Right lung (tissue), 5 donors: Measurements from ENCODE around the gene STAG3. TPM values are rescaled to one million over a fixed set of nuclear protein-coding genes. Genes with fewer than 3 reads are reported as not detected.
"Not testable (repeated sequence)": the region's sequence is repeated elsewhere in the genome, so short reads cannot be mapped to it uniquely, and the experiment has no call there.

Experiments used
- DNase-seq, 2 donors: peaks; one replicate each; pipeline ENCODE4 v3.0.0-alpha.2; 2013
- polyA plus RNA-seq, 5 donors: library from polyadenylated mRNA; unstranded; fragments of 120-200 nt; gene quantifications; one replicate each; pipeline versions ENCODE4 v1.2.1 to v1.2.3, GENCODE V29; 2013; ENCODE audit warnings: inconsistent platforms in 1 of 5, low replicate concordance in 1 of 5; ENCODE audit not compliant: insufficient read length in 5 of 5, insufficient read depth in 1 of 5

Gene STAG3
- polyA plus RNA-seq, 5 donors = 15.9 to 24.7 (median 21.1) TPM

DNA sequence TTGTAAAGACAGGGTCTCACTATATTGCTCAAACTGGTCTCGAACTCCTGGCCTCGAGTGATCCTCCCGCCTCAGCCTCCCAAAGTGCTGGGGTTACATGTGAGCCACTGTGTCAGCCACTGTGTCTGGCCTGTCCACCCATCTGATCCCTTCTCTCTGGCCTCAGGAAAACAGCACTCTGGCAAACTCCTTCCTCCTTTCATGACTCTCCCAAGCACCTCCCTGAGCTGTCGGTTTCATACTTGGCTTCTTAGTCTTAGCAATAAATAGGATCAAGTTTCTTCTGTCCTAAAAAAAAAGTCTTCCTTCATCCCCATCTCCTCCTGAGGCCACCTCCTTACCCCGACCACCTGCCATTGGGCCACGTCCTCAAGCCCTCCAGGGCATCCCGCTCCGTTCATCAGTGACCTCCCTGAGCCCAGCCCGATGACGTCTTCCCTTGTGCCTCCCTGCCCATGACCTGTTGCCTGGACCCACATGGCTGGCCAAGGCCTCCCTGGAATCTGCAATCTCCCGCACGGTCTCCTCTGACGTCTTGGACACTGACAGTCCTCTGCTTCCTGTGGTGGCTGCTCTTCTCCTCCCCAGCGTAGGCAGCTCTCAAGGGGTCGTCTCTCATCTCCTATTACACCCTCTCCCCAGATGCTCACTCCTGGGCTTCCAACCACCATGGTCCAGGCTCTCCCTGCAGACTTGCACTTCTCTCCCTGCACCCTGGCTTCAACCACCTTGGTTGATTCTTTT lies 68.6 kb downstream of the STAG3 start:
- not testable (repeated sequence) for DNase-seq

- DNase-seq = not testable (repeated sequence)
Observed at GRCh38 chr7:100246865-100247137, 69.1 kb downstream of the STAG3 start.

- no peak for DNase-seq
Observed at GRCh38 chr7:100247152-100247757, 69.5 kb downstream of the STAG3 start.

DNA sequence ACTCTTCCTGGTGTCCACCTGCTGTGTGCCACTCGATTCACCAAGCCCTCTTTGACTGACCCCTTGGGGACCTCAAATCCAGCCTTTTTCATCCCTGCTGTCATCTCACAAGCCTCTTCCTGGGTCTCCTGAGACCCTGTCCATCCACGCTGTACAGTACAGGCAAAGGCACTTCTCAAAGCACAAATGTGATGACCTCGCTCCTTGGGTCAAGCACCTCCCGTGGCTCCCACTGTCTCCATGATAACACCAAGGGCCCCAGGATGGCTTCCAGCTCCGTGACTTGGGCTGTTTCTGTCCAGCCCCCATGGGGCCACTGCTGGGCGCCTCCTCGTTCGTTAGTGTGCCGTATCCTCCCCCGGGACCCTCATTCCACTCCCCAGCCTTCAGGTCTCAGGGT lies 70.8 kb downstream of the STAG3 start:
- no peak for DNase-seq

GRCh38 chr7:100257017-100257416 lies 79.3 kb downstream of the STAG3 start:
- DNase-seq = no peak

GRCh38 chr7:100259984-100260383 lies 82.3 kb downstream of the STAG3 start:
- DNase-seq = not testable (repeated sequence)

GRCh38 chr7:100262896-100263295 lies 85.2 kb downstream of the STAG3 start:
- not testable (repeated sequence) for DNase-seq

Other genes starting within 250 kb of the STAG3 start
- gene GJC3, start 248.3 kb upstream of the STAG3 start, polyA plus RNA-seq = 1 to 10 TPM in 3 of 5 donors, under 1 TPM in 2; 0.93 to 1.5 (median 1.0) TPM
- gene AZGP1, start 201.9 kb upstream of the STAG3 start, polyA plus RNA-seq = 100 to 1,000 TPM in 1 of 5 donors, under 1 TPM in 4; 0.24 to 101 (median 0.51) TPM
- gene ZKSCAN1, start 162.3 kb upstream of the STAG3 start, polyA plus RNA-seq = 10 to 100 TPM; 75.2 to 93.9 (median 86.2) TPM
- 10 to 100 TPM; 23.1 to 27.0 (median 25.6) TPM for gene ZSCAN21, start 128.1 kb upstream of the STAG3 start, polyA plus RNA-seq
- 10 to 100 TPM; 38.7 to 54.7 (median 48.2) TPM for gene ZNF3, start 96.2 kb upstream of the STAG3 start, polyA plus RNA-seq
- gene COPS6, start 88.9 kb upstream of the STAG3 start, polyA plus RNA-seq = 100 to 1,000 TPM; 112 to 138 (median 122) TPM
- 100 to 1,000 TPM; 129 to 144 (median 140) TPM for gene MCM7, start 76.5 kb upstream of the STAG3 start, polyA plus RNA-seq
- 10 to 100 TPM; 34.5 to 43.4 (median 36.5) TPM for gene AP4M1, start 76.3 kb upstream of the STAG3 start, polyA plus RNA-seq
- 10 to 100 TPM; 49.1 to 65.9 (median 58.1) TPM for gene TAF6, start 58.6 kb upstream of the STAG3 start, polyA plus RNA-seq
- gene CNPY4, start 58.3 kb upstream of the STAG3 start, polyA plus RNA-seq = 10 to 100 TPM; 39.7 to 49.3 (median 41.5) TPM
- 1 to 10 TPM; 1.1 to 2.5 (median 1.3) TPM for gene MBLAC1, start 51.0 kb upstream of the STAG3 start, polyA plus RNA-seq
- gene LAMTOR4, start 29.0 kb upstream of the STAG3 start, polyA plus RNA-seq = 100 to 1,000 TPM in 1 of 5 donors, 10 to 100 TPM in 4; 75.2 to 132 (median 92.2) TPM
- gene TRAPPC14, start 19.2 kb upstream of the STAG3 start, polyA plus RNA-seq = 10 to 100 TPM; 16.0 to 22.3 (median 17.4) TPM
- gene GAL3ST4, start 9.3 kb upstream of the STAG3 start, polyA plus RNA-seq = 10 to 100 TPM; 16.3 to 27.2 (median 16.9) TPM
- gene GPC2, start 537 bp upstream of the STAG3 start, polyA plus RNA-seq = 10 to 100 TPM in 3 of 5 donors, 1 to 10 TPM in 2; 7.6 to 18.4 (median 14.1) TPM
- gene PVRIG, start 42.0 kb downstream of the STAG3 start, polyA plus RNA-seq = 1 to 10 TPM; 4.9 to 9.3 (median 7.7) TPM
- gene SPDYE3, start 129.8 kb downstream of the STAG3 start, polyA plus RNA-seq = 1 to 10 TPM; 5.7 to 7.4 (median 6.7) TPM
- 10 to 100 TPM; 30.4 to 52.3 (median 39.1) TPM for gene PILRB, start 180.2 kb downstream of the STAG3 start, polyA plus RNA-seq
- gene PILRA, start 195.6 kb downstream of the STAG3 start, polyA plus RNA-seq = 1 to 10 TPM; 3.2 to 6.3 (median 6.1) TPM